ENCODE results near the gene SYCP1. TPM values are rescaled to one million over a fixed set of nuclear protein-coding genes. Genes with fewer than 3 reads are reported as not detected.
"Not testable (repeated sequence)": the region's sequence is repeated elsewhere in the genome, so short reads cannot be mapped to it uniquely, and the experiment has no call there.

SYCP1 gene
- not detected for total RNA-seq

GRCh38 chr1:114854693-114855320, at the start of gene SYCP1:
SYCP1 (plus strand) TSS chr1:114854863; CDS start chr1:114855465, 602 bp downstream.
- H3K4me3 Mint-ChIP-seq: peak within 1 kb of the TSS; percentile 61
- ATAC-seq (replicated peaks): no peak
- no peak within 1 kb of the TSS for H3K27ac Mint-ChIP-seq
- no peaks in the 10 kb centered on the region for H3K9me3 Mint-ChIP-seq
- H3K4me1 Mint-ChIP-seq: no peaks in the 10 kb centered on the region
- H3K27me3 Mint-ChIP-seq: peaks cover 33% of the 10 kb centered on the region
- no peaks in the 10 kb centered on the region for H3K36me3 Mint-ChIP-seq (ENCODE audit: low read depth)

- Mint-ChIP-seq H3K36me3 (ENCODE audit: low read depth) (no peaks in the 10 kb centered on the region), H3K27ac (no peak overlapping the region), H3K9me3 (peaks cover 8% of the 10 kb centered on the region), H3K4me3 (no peak overlapping the region), H3K27me3 (peaks cover 14% of the 10 kb centered on the region), H3K4me1 (no peaks in the 10 kb centered on the region)
- no peak for ATAC-seq (replicated peaks)
These were observed 34.8 kb upstream of the SYCP1 start for GRCh38 chr1:114819869-114820268.

DNA sequence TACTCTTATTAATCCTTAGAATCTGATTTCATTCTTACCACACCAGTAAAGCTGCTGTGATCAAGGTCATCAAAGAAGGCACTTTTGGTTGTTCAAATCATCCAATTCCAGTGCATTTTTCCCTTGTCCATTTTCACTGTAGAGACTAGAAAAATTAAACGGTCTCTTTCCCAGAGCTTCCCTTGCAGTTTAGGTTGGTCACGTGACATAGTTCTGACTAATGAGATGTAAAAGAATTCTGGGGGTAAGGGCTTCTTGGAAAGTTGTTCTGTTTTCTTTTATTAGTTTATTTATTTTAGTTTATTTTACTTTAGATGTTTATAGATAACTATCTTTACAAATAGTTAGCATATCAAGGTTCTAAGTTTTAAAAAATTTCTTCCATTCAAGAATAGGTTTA, 34.3 kb upstream of the SYCP1 start:
- Mint-ChIP-seq H3K27ac (no peak overlapping the region), H3K36me3 (ENCODE audit: low read depth) (no peaks in the 10 kb centered on the region), H3K9me3 (peaks cover 11% of the 10 kb centered on the region), H3K4me3 (no peak overlapping the region), H3K4me1 (no peaks in the 10 kb centered on the region), H3K27me3 (peaks cover 19% of the 10 kb centered on the region)
- no peak for ATAC-seq (replicated peaks)

- H3K36me3 Mint-ChIP-seq (ENCODE audit: low read depth): no peaks in the 10 kb centered on the region
- H3K27ac Mint-ChIP-seq: no peak overlapping the region
- H3K4me1 Mint-ChIP-seq: no peaks in the 10 kb centered on the region
- peaks cover 11% of the 10 kb centered on the region for H3K9me3 Mint-ChIP-seq
- H3K27me3 Mint-ChIP-seq: peaks cover 21% of the 10 kb centered on the region
- H3K4me3 Mint-ChIP-seq: no peak overlapping the region
- ATAC-seq (replicated peaks): no peak
These were observed 32.7 kb upstream of the SYCP1 start for GRCh38 chr1:114821978-114822377.

DNA sequence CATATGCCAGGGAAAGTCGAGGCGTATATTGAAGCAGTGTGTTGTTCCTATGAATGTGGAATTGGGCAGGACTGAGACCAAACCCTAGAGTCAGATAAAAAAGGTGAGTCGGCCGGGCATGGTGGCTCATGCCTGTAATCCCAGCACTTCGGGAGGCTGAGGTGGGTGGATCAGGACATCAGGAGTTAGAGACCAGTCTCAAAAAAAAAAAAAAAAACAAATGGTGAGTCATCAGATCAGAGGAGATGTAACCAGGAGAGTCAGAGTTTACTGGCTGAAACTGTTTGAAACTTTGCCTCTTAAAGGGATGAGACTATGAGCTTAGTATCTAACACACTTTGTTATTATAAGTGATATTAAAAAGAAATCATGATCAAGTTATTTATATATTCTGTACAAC, 26.4 kb upstream of the SYCP1 start:
- Mint-ChIP-seq H3K4me1 (no peaks in the 10 kb centered on the region), H3K9me3 (peaks cover 8% of the 10 kb centered on the region), H3K27me3 (peaks cover 18% of the 10 kb centered on the region), H3K36me3 (ENCODE audit: low read depth) (no peaks in the 10 kb centered on the region), H3K4me3 (no peak overlapping the region), H3K27ac (no peak overlapping the region)
- ATAC-seq (replicated peaks): no peak

DNA sequence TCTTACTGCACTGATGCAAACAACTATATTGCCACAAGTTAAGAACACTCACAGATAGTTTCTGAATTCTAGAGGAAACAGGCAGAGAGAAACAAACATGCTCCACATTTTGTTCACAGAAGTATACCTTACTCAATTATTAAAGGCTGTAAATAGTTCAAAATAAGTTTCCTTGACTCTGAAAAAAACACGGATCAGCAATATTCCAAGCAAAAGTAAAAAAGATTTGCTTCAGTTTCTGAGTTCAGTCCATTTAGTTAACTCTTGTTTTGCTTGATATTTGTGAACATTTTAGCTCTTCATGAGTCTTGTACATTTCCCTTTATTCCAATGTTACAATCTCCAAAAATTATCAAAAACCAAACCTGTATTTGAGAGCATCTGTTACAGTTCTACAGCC, 24.6 kb upstream of the SYCP1 start:
- ATAC-seq (replicated peaks); H3K4me1 Mint-ChIP-seq; H3K27ac Mint-ChIP-seq; H3K36me3 Mint-ChIP-seq (ENCODE audit: low read depth); H3K4me3 Mint-ChIP-seq; H3K9me3 Mint-ChIP-seq: not testable (repeated sequence)
- H3K27me3 Mint-ChIP-seq: peaks cover 18% of the 10 kb centered on the region

DNA sequence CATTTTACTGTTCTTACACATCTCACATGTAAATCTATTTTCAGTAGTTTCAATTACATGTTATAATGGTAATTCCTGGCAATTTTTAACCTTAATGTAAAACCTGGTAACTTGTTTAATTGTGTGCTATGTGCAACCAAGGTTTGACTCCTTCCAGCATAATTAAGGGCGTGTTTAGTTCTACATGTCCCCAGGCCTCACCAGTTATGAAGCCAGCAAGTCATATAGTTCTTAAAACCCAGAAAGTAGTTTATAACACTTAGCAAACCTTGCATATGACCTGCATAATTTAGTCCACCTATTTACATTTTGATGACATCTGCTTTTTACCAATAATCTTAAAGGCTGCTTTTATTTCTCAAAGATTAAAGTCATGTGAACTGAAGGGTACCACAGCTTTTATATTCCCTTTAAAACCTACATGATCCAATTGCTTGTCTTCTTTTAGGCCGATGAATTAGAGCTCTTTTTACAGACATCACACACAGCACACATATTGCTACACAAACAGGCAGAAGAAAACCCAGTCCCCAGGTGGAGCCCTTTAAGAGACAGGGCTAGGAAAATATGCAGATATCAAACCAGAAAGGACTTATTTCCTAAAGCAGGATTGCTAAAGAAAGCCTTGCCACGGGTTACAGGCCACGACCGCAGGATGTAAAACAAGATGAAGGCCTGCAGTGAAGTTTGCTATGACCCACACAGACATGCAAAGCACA, 23.2 kb upstream of the SYCP1 start:
- ATAC-seq (replicated peaks): no peak
- Mint-ChIP-seq H3K27me3 (peaks cover 12% of the 10 kb centered on the region), H3K4me1 (no peaks in the 10 kb centered on the region)

DNA sequence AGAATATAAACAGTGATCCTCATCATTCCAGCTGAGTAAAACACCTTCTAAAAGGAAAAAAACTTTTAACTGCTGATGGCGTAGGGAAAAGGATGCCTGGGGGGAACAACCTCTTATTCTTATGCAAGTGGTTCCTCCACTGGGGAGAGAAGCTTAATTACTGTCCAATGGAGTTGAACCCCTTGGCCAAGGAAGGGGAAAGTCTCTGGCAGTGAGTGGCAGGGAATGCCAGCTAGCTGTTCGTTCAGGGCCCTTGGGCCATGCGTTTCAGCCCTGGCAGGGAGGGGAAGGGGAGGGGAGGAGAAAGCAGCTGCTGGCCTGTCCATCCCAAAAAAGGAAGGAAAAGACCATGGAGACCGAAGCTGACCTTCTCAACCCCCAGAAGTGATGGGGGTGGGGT, 22.6 kb upstream of the SYCP1 start:
- Mint-ChIP-seq H3K9me3 (no peaks in the 10 kb centered on the region), H3K36me3 (ENCODE audit: low read depth) (no peaks in the 10 kb centered on the region), H3K27me3 (peaks cover 12% of the 10 kb centered on the region), H3K4me3 (no peak overlapping the region), H3K4me1 (no peaks in the 10 kb centered on the region), H3K27ac (no peak overlapping the region)
- no peak for ATAC-seq (replicated peaks)

More for the DNA sequence above, 23.2 kb upstream of the SYCP1 start:
- H3K4me3 Mint-ChIP-seq: no peak overlapping the region
- H3K9me3 Mint-ChIP-seq: no peaks in the 10 kb centered on the region
- no peaks in the 10 kb centered on the region for H3K36me3 Mint-ChIP-seq (ENCODE audit: low read depth)
- H3K27ac Mint-ChIP-seq: no peak overlapping the region

GRCh38 chr1:114833421-114833820, 21.2 kb upstream of the SYCP1 start:
- Mint-ChIP-seq H3K9me3 (no peaks in the 10 kb centered on the region), H3K36me3 (ENCODE audit: low read depth) (no peaks in the 10 kb centered on the region), H3K4me3 (no peak overlapping the region), H3K27me3 (peaks cover 14% of the 10 kb centered on the region), H3K27ac (no peak overlapping the region), H3K4me1 (peaks cover 3% of the 10 kb centered on the region)
- ATAC-seq (replicated peaks): no peak

DNA sequence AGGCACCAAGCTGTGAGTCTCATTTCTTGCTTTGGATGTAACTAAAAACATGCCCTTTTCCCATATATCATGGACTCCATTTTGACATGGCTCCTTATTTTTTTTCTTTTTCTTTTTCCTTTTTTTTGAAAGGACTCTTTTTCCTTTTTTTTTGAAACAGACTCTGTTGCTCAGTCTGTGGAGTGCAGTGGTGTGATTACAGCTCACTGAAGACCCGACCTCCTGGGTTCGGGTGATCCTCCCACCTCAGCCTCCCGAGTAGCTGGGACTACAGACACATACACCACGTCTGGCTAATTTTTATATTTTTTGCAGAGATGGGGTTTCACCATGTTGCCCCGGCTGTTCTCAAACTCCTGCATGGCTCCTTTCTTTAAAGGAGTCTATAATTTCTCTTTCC, 10.4 kb upstream of the SYCP1 start:
- H3K4me3 Mint-ChIP-seq: no peak overlapping the region
- ATAC-seq (replicated peaks): no peak
- no peaks in the 10 kb centered on the region for H3K9me3 Mint-ChIP-seq
- peaks cover 27% of the 10 kb centered on the region for H3K27me3 Mint-ChIP-seq
- H3K36me3 Mint-ChIP-seq (ENCODE audit: low read depth): no peaks in the 10 kb centered on the region
- H3K27ac Mint-ChIP-seq: no peak overlapping the region
- H3K4me1 Mint-ChIP-seq: no peaks in the 10 kb centered on the region

GRCh38 chr1:114853584-114853983, 1.1 kb upstream of the SYCP1 start:
- no peaks in the 10 kb centered on the region for H3K4me1 Mint-ChIP-seq
- H3K27me3 Mint-ChIP-seq: peaks cover 32% of the 10 kb centered on the region
- H3K9me3 Mint-ChIP-seq: no peaks in the 10 kb centered on the region
- no peak for ATAC-seq (replicated peaks)
- H3K4me3 Mint-ChIP-seq: no peak overlapping the region
- H3K36me3 Mint-ChIP-seq (ENCODE audit: low read depth): no peaks in the 10 kb centered on the region
- no peak overlapping the region for H3K27ac Mint-ChIP-seq

GRCh38 chr1:114861384-114861783, 6.7 kb downstream of the SYCP1 start:
- H3K36me3 Mint-ChIP-seq (ENCODE audit: low read depth): no peaks in the 10 kb centered on the region
- no peak overlapping the region for H3K4me3 Mint-ChIP-seq
- H3K27me3 Mint-ChIP-seq: peaks cover 15% of the 10 kb centered on the region
- no peak overlapping the region for H3K27ac Mint-ChIP-seq
- no peaks in the 10 kb centered on the region for H3K9me3 Mint-ChIP-seq
- no peaks in the 10 kb centered on the region for H3K4me1 Mint-ChIP-seq
- no peak for ATAC-seq (replicated peaks)

- H3K27ac Mint-ChIP-seq: no peak overlapping the region
- no peaks in the 10 kb centered on the region for H3K9me3 Mint-ChIP-seq
- H3K36me3 Mint-ChIP-seq (ENCODE audit: low read depth): no peaks in the 10 kb centered on the region
- H3K4me3 Mint-ChIP-seq: no peak overlapping the region
- H3K4me1 Mint-ChIP-seq: no peaks in the 10 kb centered on the region
- ATAC-seq (replicated peaks): no peak
- peaks cover 36% of the 10 kb centered on the region for H3K27me3 Mint-ChIP-seq
These were observed 37.7 kb downstream of the SYCP1 start for GRCh38 chr1:114892194-114892918.

DNA sequence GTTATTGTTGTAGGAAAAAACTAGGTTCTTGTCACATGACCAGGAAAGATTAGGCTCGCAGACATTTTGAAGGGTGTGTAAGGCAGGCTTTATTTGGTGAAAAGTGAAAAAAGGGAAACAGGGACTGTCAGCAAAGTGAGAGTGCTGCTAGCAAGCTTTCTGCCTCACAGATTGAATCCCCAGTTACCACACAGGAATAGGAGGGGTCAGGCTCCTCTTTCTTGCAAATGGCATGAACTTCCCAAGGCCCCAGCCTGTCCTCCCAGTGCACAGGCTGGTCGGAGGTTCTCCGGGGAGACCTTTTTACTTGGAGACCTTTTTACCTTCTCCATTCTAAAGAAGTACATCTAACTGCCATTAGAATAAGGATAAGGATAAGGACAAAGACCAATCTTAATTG, 42.1 kb downstream of the SYCP1 start:
- Mint-ChIP-seq H3K9me3 (no peaks in the 10 kb centered on the region), H3K27me3 (peaks cover 25% of the 10 kb centered on the region), H3K4me3 (no peak overlapping the region), H3K4me1 (no peaks in the 10 kb centered on the region), H3K27ac (no peak overlapping the region), H3K36me3 (ENCODE audit: low read depth) (no peaks in the 10 kb centered on the region)
- ATAC-seq (replicated peaks): no peak

- H3K36me3 Mint-ChIP-seq (ENCODE audit: low read depth): no peaks in the 10 kb centered on the region
- H3K9me3 Mint-ChIP-seq: no peaks in the 10 kb centered on the region
These were observed 47.2 kb downstream of the SYCP1 start for GRCh38 chr1:114901814-114902213.

More at GRCh38 chr1:114901814-114902213, 47.2 kb downstream of the SYCP1 start:
- no peak overlapping the region for H3K27ac Mint-ChIP-seq
- H3K27me3 Mint-ChIP-seq: peaks cover 7% of the 10 kb centered on the region
- H3K4me3 Mint-ChIP-seq: no peak overlapping the region
- H3K4me1 Mint-ChIP-seq: no peaks in the 10 kb centered on the region
- no peak for ATAC-seq (replicated peaks)

Measured in activated T-helper 17 cell treated with anti-CD3 and anti-CD28 coated beads, Interleukin-2, amount 50 U/mL, for 72 hours (primary cell).